Measurements from ENCODE around the gene LARP1.

DNA sequence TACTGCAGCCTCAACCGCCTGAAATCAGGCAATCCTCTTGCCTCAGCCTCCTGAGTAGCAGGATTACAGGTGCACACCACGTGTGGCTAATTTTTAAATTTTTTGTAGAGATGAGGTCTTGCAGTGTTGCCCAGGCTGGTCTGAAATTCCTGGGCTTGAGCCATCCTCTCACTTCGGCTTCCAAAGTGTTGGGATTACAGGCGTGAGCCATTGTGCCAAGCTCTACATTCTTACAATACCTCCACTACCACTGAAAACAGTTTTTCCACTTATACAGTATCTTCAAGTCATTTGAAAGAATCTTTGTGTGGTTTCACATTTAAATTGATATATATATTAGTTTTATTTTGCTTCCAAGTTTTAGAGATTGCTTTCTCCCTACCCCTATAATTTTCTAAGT lies 42.6 kb downstream of the LARP1 start:
- TF ChIP-seq TAF1 (IDR thresholded peaks at IDR 0.05; ENCODE audit: low read depth) (no peak), CEBPB (IDR thresholded peaks at IDR 0.05) (no peak)
- TF ChIP-seq, protein P1, sequence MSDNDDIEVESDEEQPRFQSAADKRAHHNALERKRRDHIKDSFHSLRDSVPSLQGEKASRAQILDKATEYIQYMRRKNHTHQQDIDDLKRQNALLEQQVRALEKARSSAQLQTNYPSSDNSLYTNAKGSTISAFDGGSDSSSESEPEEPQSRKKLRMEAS (IDR thresholded peaks at IDR 0.05), result no peak

Data from Ishikawa (cell line).